Gastroesophageal sphincter (tissue), 3 donors: ENCODE results near the gene PDLIM5.

Experiments
- POLR2A ChIP-seq, 2 donors: fragments of 450-650 bp; IDR thresholded peaks; one replicate each; pipeline ENCODE4 v1.6.1; 2017; ENCODE audit warnings: antibody characterized with exemption in 2 of 2, mild to moderate bottlenecking in 2 of 2, moderate library complexity in 1 of 2
- TF ChIP-seq, protein P1 (sequence below), 4 experiments: fragments of 200-600 bp in 2 of 4; fragments of 450-650 bp in 2 of 4; sonication (generic) in 1 of 4; IDR thresholded peaks; one replicate each; pipeline ENCODE4 v1.5.1; 2017 to 2019; ENCODE audit warnings: antibody characterized with exemption in 4 of 4, mild to moderate bottlenecking in 2 of 4, moderate library complexity in 2 of 4

DNA sequence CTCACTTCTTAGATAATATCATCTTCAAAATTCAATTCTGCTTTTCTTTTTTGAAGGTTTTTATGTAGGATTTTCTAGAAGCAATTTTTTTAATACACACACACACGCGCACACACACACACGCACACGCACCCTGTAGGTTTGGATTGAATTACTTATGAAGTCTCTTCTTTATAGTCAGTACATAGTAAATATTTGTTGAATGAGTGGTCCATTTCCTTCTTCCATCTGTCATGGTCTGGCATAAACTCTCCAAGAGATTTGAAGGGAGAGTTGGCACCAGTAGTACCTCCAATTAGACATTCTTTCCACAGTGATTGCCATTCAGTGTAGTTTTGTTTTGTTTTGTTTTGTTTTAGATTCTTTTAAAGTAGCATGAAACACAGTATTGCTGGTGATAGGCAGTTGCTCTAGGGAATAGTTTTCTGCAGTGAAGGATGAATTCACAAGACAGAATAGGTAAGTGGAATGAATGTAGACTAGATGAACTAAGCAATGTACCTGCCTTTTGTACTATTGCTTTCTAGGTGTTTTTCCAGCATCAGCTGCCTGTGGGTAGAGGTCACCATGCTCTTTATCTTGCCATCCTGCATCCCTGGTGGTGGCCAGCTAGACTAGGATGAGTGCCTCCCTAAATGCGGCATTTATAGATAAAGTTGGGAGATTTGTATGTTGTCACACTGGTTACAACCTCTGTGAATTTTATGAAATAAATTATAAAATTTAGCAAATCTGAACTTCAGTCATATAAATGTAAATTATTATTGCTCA lies 20.5 kb downstream of the PDLIM5 start:
- TF ChIP-seq, protein P1, sequence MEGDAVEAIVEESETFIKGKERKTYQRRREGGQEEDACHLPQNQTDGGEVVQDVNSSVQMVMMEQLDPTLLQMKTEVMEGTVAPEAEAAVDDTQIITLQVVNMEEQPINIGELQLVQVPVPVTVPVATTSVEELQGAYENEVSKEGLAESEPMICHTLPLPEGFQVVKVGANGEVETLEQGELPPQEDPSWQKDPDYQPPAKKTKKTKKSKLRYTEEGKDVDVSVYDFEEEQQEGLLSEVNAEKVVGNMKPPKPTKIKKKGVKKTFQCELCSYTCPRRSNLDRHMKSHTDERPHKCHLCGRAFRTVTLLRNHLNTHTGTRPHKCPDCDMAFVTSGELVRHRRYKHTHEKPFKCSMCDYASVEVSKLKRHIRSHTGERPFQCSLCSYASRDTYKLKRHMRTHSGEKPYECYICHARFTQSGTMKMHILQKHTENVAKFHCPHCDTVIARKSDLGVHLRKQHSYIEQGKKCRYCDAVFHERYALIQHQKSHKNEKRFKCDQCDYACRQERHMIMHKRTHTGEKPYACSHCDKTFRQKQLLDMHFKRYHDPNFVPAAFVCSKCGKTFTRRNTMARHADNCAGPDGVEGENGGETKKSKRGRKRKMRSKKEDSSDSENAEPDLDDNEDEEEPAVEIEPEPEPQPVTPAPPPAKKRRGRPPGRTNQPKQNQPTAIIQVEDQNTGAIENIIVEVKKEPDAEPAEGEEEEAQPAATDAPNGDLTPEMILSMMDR (IDR thresholded peaks at IDR 0.05) = no peak
- TF ChIP-seq POLR2A (IDR thresholded peaks at IDR 0.05) = no peak
